Osteocyte (in vitro differentiated cells): ENCODE data around the gene ARHGAP42. TPM values are rescaled to one million over a fixed set of nuclear protein-coding genes. Genes with fewer than 3 reads are reported as not detected.
A peak's percentile ranks its signal among the peaks of the same experiment; 100 is the strongest.

Experiments used
- DNase-seq: peaks from one replicate; pipeline ENCODE4 v3.0.0; 2021; ENCODE audit warnings: mixed read lengths; ENCODE audit not compliant: unreplicated experiment; ENCODE audit errors: extremely low spot score
- H3K27ac Mint-ChIP-seq: one replicate; pipeline ENCODE4 v1.8.0; 2021; ENCODE audit warnings: mild to moderate bottlenecking, mixed read lengths; ENCODE audit not compliant: unreplicated experiment
- H3K27me3 Mint-ChIP-seq: one replicate; pipeline ENCODE4 v1.8.0; 2021; ENCODE audit warnings: mixed read lengths; ENCODE audit not compliant: unreplicated experiment
- H3K36me3 Mint-ChIP-seq: one replicate; pipeline ENCODE4 v1.8.0; 2021; ENCODE audit warnings: mixed read lengths; ENCODE audit not compliant: unreplicated experiment
- H3K4me1 Mint-ChIP-seq: one replicate; pipeline ENCODE4 v1.8.0; 2021; ENCODE audit warnings: mixed read lengths; ENCODE audit not compliant: unreplicated experiment
- H3K4me3 Mint-ChIP-seq: one replicate; pipeline ENCODE4 v1.8.0; 2021; ENCODE audit warnings: mild to moderate bottlenecking, moderate library complexity, mixed read lengths; ENCODE audit not compliant: unreplicated experiment
- H3K9me3 Mint-ChIP-seq: one replicate; pipeline ENCODE4 v1.8.0; 2021; ENCODE audit warnings: mixed read lengths; ENCODE audit not compliant: unreplicated experiment
- CTCF ChIP-seq: fragments of 200-600 bp; sonication (generic); IDR thresholded peaks from 2 replicates; pipeline ENCODE4 v1.5.0; 2021; ENCODE audit warnings: antibody characterized with exemption, mild to moderate bottlenecking, moderate library complexity
- total RNA-seq: library from RNA; stranded (reverse); gene quantifications from 2 replicates; pipeline ENCODE4 v1.2.1, GENCODE V29; 2021

Gene ARHGAP42
- total RNA-seq, 1 donor from 2014 or later, result 12.7 TPM

GRCh38 chr11:100791860-100792259 lies 104.8 kb downstream of the ARHGAP42 start:
- H3K9me3 Mint-ChIP-seq, result no peaks in the 10 kb centered on the region
- peaks cover 2% of the 10 kb centered on the region for H3K36me3 Mint-ChIP-seq
- H3K27me3 Mint-ChIP-seq, result no peaks in the 10 kb centered on the region
- peaks cover 43% of the 10 kb centered on the region for H3K4me1 Mint-ChIP-seq
- TF ChIP-seq CTCF, result no peak
- DNase-seq, result no peak
- H3K27ac Mint-ChIP-seq, result peak overlapping the region; percentile 45
- no peak overlapping the region for H3K4me3 Mint-ChIP-seq

DNA sequence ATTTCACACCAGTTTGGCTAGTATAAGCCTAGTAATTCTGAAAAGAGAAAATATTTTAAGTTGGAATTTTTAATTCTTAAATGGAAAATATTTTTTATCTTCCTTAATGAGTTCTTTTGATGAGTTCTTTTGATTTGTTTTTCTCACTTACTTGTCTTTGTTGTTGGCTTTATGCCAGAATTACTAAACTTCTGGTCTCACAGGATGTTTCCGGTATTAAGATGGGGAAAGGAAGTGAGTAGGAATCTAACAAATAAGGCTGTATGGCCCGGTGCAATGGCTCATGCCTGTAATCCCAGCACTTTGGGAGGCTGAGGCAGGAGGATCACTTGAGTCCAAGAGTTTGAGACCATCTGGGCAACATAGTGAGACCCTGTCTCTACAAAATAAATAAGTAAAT lies 106.4 kb downstream of the ARHGAP42 start:
- no peak overlapping the region for H3K27ac Mint-ChIP-seq
- peaks cover 2% of the 10 kb centered on the region for H3K36me3 Mint-ChIP-seq
- no peaks in the 10 kb centered on the region for H3K9me3 Mint-ChIP-seq
- DNase-seq, result no peak
- peaks cover 41% of the 10 kb centered on the region for H3K4me1 Mint-ChIP-seq
- TF ChIP-seq CTCF, result no peak
- no peak overlapping the region for H3K4me3 Mint-ChIP-seq
- no peaks in the 10 kb centered on the region for H3K27me3 Mint-ChIP-seq

DNA sequence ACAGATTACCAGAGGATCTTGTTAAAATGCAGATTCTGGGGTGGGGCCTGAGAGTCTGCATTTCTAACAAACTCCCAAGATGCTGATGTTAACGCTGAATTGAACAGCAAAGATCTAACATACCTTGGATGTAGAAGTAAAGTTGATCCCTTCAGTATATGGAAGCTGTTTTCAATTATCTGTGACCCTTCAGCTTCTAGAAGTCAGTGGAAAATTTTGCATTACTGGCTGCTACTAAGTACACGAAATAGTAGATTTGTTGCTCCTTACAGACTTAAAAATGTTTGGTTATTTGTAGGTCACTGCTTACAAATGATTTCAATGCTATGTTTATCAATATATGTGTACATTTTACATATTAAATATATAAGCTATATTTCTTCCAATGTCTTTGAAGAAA lies 107.4 kb downstream of the ARHGAP42 start:
- Mint-ChIP-seq H3K9me3 (no peaks in the 10 kb centered on the region), H3K27ac (no peak overlapping the region), H3K36me3 (peaks cover 2% of the 10 kb centered on the region), H3K27me3 (no peaks in the 10 kb centered on the region), H3K4me1 (peaks cover 32% of the 10 kb centered on the region), H3K4me3 (no peak overlapping the region)
- TF ChIP-seq CTCF, result no peak
- DNase-seq, result no peak

DNA sequence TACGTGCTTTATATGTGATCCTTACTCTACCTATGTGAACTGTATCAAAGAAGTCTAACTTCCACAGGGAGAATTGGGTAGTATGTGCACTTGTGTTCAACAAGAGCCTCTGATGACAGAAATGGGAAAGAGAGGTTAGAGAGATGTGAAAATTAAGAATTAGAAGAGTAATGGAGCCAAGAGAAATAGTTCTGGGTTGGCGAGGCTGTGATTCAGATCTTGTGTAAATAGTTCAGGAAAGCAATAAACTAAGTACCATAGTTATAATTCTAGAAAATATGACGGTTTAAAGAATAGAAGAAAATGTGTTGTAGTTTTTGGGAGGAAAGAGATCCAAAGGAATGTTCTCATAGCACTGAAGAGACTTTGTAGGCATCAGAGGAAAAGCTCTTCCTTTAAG lies 112.4 kb downstream of the ARHGAP42 start:
- Mint-ChIP-seq H3K9me3 (no peaks in the 10 kb centered on the region), H3K27me3 (no peaks in the 10 kb centered on the region), H3K36me3 (peaks cover 4% of the 10 kb centered on the region), H3K4me1 (peaks cover 6% of the 10 kb centered on the region), H3K27ac (no peak overlapping the region), H3K4me3 (no peak overlapping the region)
- TF ChIP-seq CTCF, result no peak
- no peak for DNase-seq

DNA sequence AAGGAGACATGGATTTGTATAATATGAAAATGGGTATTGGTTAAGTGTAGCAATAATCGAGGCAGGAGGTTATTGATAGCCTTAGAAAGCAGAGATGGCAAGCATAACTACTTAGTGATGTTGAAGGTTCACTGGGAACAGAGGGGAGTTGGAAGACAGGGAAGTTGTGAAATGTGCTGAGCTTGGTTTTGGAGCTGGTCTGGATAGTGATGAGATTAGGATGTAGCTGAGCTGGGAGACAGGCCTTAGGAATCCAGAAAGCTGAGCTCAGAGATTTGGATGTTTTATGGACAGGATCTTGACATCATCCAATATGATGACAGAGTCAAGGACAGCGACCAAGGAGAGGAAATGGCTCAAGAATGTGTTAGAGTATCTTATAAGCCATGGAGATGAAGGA lies 113.1 kb downstream of the ARHGAP42 start:
- TF ChIP-seq CTCF, result no peak
- no peak overlapping the region for H3K27ac Mint-ChIP-seq
- peaks cover 4% of the 10 kb centered on the region for H3K36me3 Mint-ChIP-seq
- DNase-seq, result no peak
- no peaks in the 10 kb centered on the region for H3K9me3 Mint-ChIP-seq
- peaks cover 3% of the 10 kb centered on the region for H3K4me1 Mint-ChIP-seq
- no peaks in the 10 kb centered on the region for H3K27me3 Mint-ChIP-seq
- H3K4me3 Mint-ChIP-seq, result no peak overlapping the region
